ENCODE measurements around the gene CHRNA1. TPM values are rescaled to one million over a fixed set of nuclear protein-coding genes. Genes with fewer than 3 reads are reported as not detected.

Gene CHRNA1
- total and polyA plus RNA-seq, 10 of the 15 experiments (the other 5 are each of a cell fraction or from before 2014, with no cell fraction given) = 0.05 to 0.14 TPM; not detected in 8

DNA sequence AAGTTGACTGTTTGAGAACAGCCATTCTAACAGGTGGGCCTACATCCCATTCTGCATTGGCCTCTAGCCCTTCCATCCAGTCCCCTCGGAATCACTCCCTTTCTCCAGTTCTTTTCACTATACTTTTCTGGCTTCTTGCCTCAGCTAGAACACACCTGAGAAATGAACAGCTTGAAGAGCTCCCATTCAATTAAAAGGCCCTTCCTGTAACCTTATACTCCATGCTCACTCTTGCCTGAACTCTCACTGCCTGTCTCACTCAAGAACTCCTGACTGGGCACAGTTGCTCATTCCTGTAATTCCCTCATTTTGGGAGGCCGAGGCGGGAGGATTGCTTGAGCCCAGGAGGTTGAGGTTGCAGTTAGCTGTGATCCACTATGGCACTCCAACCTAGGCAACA is 23.6 kb downstream of the CHRNA1 start:
- ATAC-seq (no peak), FAIRE-seq (no peak)
- in situ Hi-C loops (cut with MboI) = no loop called here

DNA sequence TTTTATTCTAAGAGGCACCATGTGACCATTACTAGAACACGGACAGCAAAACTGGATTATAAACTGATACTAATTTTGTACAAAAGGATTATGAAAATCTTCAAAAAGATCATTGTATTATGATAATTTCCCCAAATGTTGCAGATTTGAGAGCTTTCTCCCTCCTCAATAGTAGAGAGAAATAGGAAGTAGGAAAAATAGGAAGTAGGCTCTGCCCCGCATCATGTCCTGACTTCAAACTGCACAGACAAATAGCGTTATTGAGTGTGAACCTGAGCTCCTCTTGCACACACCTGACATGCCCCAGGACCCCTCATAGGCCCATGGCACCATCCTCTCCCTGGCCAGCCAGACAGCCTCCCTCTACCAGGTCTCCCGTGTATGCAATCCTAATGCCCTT is 25.4 kb downstream of the CHRNA1 start:
- ATAC-seq (no peak), DNase-seq (ENCODE audit: low read depth, low spot score) (no peak), FAIRE-seq (no peak)
- intact Hi-C loops (cut with micrococcal nuclease; ENCODE audit: unreplicated experiment) = no loop called here
- H3K4me3 ChIP-seq = no peak overlapping the region
- H2AFZ ChIP-seq (ENCODE audit: control insufficient read depth, low read depth, low read length) = no peak overlapping the region
- ChIA-PET CTCF (no interaction called here), RAD21 (ENCODE audit: unreplicated experiment) (interaction anchor here (2.1 kb wide), 1 partner anchor 10 kb away, joined by 5 read pairs; no protein-coding TSS in a partner anchor), POLR2A (no interaction called here), SMC1A (ENCODE audit: uncharacterized antibody, unreplicated experiment) (interaction anchor here (1.0 kb wide), 1 partner anchor 19 kb away, joined by 3 read pairs; no protein-coding TSS in a partner anchor)
- no peaks in the 10 kb centered on the region for H3K4me1 ChIP-seq (ENCODE audit: control insufficient read depth, insufficient read depth, low read length)
- H3K36me3 ChIP-seq (ENCODE audit: control insufficient read depth in 2 of 2, insufficient read depth in 2 of 2, low read length in 1 of 2) = no peaks in the 10 kb centered on the region
- H3K9ac ChIP-seq (ENCODE audit: control insufficient read depth, insufficient read depth, low read length) = no peak overlapping the region
- peaks cover 0 to 7% of the 10 kb centered on the region in 2 experiments; a peak in 3 of 4 replicates for H3K27me3 ChIP-seq (replicated peaks in 1 of 2; ENCODE audit: control insufficient read depth in 2 of 2, insufficient read depth in 2 of 2, low read length in 1 of 2)
- H4K20me1 ChIP-seq (ENCODE audit: control insufficient read depth, insufficient read depth) = no peaks in the 10 kb centered on the region
- in situ Hi-C loops (cut with MboI) = no loop called here
- no TSS peak for BruUV-seq (replicated peaks)
- H3K4me2 ChIP-seq (ENCODE audit: control insufficient read depth, insufficient read depth) = no peak overlapping the region
- no peaks in the 10 kb centered on the region for H3K9me3 ChIP-seq (replicated peaks; ENCODE audit: control insufficient read depth, insufficient read depth, low read length)
- H3K79me2 ChIP-seq (ENCODE audit: control insufficient read depth, insufficient read depth, low read length) = no peaks in the 10 kb centered on the region
- no peak overlapping the region for H3K27ac ChIP-seq (ENCODE audit: control insufficient read depth, insufficient read depth)
- WGBS (ENCODE audit: insufficient coverage, insufficient replicate concordance, low lambda C conversion rate, missing lambda C conversion rate) = 39% methylated on average over 4 of the region's 4 CpGs
- no peak for TF ChIP-seq SMC3 (IDR thresholded peaks at IDR 0.05; ENCODE audit: borderline replicate concordance, low read length)
- TF ChIP-seq, protein P1, sequence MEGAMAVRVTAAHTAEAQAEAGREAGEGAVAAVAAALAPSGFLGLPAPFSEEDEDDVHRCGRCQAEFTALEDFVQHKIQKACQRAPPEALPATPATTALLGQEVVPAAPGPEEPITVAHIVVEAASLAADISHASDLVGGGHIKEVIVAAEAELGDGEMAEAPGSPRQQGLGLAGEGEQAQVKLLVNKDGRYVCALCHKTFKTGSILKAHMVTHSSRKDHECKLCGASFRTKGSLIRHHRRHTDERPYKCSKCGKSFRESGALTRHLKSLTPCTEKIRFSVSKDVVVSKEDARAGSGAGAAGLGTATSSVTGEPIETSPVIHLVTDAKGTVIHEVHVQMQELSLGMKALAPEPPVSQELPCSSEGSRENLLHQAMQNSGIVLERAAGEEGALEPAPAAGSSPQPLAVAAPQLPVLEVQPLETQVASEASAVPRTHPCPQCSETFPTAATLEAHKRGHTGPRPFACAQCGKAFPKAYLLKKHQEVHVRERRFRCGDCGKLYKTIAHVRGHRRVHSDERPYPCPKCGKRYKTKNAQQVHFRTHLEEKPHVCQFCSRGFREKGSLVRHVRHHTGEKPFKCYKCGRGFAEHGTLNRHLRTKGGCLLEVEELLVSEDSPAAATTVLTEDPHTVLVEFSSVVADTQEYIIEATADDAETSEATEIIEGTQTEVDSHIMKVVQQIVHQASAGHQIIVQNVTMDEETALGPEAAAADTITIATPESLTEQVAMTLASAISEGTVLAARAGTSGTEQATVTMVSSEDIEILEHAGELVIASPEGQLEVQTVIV (IDR thresholded peaks at IDR 0.05; ENCODE audit: borderline replicate concordance, partially characterized antibody) = no peak
- TF ChIP-seq, protein P2, sequence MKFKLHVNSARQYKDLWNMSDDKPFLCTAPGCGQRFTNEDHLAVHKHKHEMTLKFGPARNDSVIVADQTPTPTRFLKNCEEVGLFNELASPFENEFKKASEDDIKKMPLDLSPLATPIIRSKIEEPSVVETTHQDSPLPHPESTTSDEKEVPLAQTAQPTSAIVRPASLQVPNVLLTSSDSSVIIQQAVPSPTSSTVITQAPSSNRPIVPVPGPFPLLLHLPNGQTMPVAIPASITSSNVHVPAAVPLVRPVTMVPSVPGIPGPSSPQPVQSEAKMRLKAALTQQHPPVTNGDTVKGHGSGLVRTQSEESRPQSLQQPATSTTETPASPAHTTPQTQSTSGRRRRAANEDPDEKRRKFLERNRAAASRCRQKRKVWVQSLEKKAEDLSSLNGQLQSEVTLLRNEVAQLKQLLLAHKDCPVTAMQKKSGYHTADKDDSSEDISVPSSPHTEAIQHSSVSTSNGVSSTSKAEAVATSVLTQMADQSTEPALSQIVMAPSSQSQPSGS (IDR thresholded peaks at IDR 0.05; ENCODE audit: low read length) = no peak
- TF ChIP-seq MEF2B (IDR thresholded peaks at IDR 0.05; ENCODE audit: partially characterized antibody, poor library complexity, severe bottlenecking) = no peak
- TF ChIP-seq, protein P3, sequence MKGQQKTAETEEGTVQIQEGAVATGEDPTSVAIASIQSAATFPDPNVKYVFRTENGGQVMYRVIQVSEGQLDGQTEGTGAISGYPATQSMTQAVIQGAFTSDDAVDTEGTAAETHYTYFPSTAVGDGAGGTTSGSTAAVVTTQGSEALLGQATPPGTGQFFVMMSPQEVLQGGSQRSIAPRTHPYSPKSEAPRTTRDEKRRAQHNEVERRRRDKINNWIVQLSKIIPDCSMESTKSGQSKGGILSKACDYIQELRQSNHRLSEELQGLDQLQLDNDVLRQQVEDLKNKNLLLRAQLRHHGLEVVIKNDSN (IDR thresholded peaks at IDR 0.05; ENCODE audit: borderline replicate concordance, extremely low read length, insufficient read depth, low read depth, low read length) = no peak

More for the DNA sequence above, 23.6 kb downstream of the CHRNA1 start:
- WGBS (ENCODE audit: insufficient coverage, insufficient replicate concordance, low lambda C conversion rate, missing lambda C conversion rate) = 6% methylated on average over 3 of the region's 3 CpGs
- ChIA-PET POLR2A (no interaction called here), SMC1A (ENCODE audit: uncharacterized antibody, unreplicated experiment) (interaction anchor here (1.0 kb wide), 1 partner anchor 8 kb away, joined by 3 read pairs; no protein-coding TSS in a partner anchor), RAD21 (ENCODE audit: unreplicated experiment) (interaction anchor here (0.8 kb wide), 1 partner anchor 52 kb away, joined by 3 read pairs; no protein-coding TSS in a partner anchor), CTCF (no interaction called here)
- no peaks in the 10 kb centered on the region for H3K4me1 ChIP-seq (ENCODE audit: control insufficient read depth, insufficient read depth, low read length)
- DNase-seq (ENCODE audit: low read depth, low spot score) = no peak
- no peaks in the 10 kb centered on the region for H3K79me2 ChIP-seq (ENCODE audit: control insufficient read depth, insufficient read depth, low read length)
- no TSS peak for BruUV-seq (replicated peaks)
- no peaks in the 10 kb centered on the region for H4K20me1 ChIP-seq (ENCODE audit: control insufficient read depth, insufficient read depth)
- no peak overlapping the region for H3K9ac ChIP-seq (ENCODE audit: control insufficient read depth, insufficient read depth, low read length)
- intact Hi-C loops (cut with micrococcal nuclease; ENCODE audit: unreplicated experiment) = no loop called here
- H3K36me3 ChIP-seq (ENCODE audit: control insufficient read depth in 2 of 2, insufficient read depth in 2 of 2, low read length in 1 of 2) = no peaks in the 10 kb centered on the region
- H2AFZ ChIP-seq (ENCODE audit: control insufficient read depth, low read depth, low read length) = no peak overlapping the region
- H3K4me2 ChIP-seq (ENCODE audit: control insufficient read depth, insufficient read depth) = no peak overlapping the region
- TF ChIP-seq ASH2L (IDR thresholded peaks at IDR 0.05; ENCODE audit: borderline replicate concordance, low read depth) = no peak
- TF ChIP-seq, protein P4, sequence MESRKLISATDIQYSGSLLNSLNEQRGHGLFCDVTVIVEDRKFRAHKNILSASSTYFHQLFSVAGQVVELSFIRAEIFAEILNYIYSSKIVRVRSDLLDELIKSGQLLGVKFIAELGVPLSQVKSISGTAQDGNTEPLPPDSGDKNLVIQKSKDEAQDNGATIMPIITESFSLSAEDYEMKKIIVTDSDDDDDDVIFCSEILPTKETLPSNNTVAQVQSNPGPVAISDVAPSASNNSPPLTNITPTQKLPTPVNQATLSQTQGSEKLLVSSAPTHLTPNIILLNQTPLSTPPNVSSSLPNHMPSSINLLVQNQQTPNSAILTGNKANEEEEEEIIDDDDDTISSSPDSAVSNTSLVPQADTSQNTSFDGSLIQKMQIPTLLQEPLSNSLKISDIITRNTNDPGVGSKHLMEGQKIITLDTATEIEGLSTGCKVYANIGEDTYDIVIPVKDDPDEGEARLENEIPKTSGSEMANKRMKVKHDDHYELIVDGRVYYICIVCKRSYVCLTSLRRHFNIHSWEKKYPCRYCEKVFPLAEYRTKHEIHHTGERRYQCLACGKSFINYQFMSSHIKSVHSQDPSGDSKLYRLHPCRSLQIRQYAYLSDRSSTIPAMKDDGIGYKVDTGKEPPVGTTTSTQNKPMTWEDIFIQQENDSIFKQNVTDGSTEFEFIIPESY (IDR thresholded peaks at IDR 0.05) = no peak
- TF ChIP-seq RBBP5 (conservative IDR thresholded peaks at IDR 0.05) = no peak
- H3K4me3 ChIP-seq = no peak overlapping the region
- H3K27ac ChIP-seq (ENCODE audit: control insufficient read depth, insufficient read depth) = no peak overlapping the region
- no peaks in the 10 kb centered on the region for H3K9me3 ChIP-seq (replicated peaks; ENCODE audit: control insufficient read depth, insufficient read depth, low read length)
- H3K27me3 ChIP-seq (replicated peaks in 1 of 2; ENCODE audit: control insufficient read depth in 2 of 2, insufficient read depth in 2 of 2, low read length in 1 of 2) = peaks cover 0 to 7% of the 10 kb centered on the region in 2 experiments; a peak in 3 of 4 replicates
